WI38 (cell line): ENCODE data around the gene ABCA7.
A peak's percentile ranks its signal among the peaks of the same experiment; 100 is the strongest.

Source experiments
- H3K4me3 ChIP-seq: 2 replicates; pipeline ENCODE4 v1.5.1; 2011; ENCODE audit warnings: low read depth, mild to moderate bottlenecking, control low read depth, low read length
- TF ChIP-seq, protein P1 (sequence below): IDR thresholded peaks from 2 replicates; pipeline ENCODE4 v1.5.1; 2012; ENCODE audit warnings: low read depth, mild to moderate bottlenecking, control low read depth, low read length

ABCA7 gene

DNA sequence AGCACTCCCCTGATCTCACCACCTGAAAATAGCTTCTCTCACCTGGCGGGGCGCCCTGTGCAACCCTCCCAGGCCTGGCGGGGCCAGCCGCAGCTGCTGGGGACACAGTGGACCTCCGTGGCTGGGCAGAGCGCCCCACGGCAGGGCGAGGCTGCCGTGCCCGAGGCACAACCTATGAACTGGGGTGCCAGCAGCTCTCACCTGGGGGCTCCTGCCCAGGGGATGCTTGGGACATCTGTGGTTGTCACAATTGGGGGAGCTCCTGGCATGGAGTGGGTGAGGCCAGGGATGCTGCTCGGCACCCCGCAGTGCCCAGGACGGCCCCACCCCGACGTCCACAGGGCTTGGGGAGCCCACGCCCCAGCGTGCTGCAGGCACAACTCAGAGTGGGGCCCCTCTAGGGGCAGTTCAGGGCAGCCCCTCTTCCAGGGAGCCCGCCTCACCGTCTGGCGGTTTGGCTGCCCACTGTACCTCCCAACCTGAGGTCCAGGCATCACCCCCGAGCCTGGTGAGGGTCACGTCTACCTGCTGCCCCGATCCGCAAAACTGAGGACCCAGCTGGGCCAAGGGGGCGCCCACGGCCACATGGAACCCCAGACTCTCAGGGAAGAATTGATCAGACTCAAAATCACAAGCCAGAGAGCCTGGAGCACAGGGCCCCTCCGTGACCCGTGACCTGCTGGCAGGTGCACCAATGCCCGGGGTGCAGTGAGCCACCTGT lies 24.7 kb upstream of the ABCA7 start:
- H3K4me3 ChIP-seq: no peak overlapping the region

DNA sequence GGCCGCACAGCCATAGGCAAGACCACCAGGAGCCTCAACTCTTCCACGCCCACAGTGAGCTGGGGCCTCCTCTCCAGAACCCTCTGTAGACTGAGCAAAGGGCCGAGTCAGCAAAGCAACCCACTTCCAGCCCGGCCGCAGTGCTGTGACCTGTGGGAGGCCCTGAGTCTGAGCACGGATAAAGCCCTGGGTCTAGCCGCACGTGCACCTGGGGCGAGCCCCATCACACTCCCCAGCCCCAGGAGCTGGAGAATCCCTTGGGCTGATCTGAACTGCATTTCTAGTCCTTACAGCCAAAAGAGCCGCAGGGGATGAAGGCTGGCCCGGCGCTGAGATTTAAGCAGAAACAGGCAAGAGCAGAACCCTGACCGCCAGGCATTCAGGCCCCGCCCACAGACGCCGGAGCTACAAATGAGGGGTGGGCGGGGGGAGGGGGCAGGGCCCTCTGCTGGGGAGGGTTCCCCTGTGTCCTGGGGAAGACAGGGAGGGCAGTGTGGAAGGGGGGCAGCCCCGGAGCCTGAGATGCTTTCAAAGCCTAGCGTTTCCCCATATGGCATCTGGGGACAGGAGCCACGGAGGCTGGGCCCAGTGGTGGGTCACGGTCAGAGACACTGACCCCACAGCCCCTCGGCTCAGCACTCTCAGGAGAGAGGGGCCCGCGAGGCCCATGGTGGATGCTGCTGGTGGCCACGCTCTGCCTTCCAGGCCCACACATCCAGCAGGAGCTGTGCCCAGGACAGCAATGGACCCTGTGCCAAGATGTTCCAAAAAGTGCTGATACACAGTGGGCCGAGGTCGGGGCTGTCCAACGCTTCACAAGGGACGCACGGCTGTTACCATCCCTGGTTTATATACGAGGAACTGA lies 23.9 kb upstream of the ABCA7 start:
- no peak overlapping the region for H3K4me3 ChIP-seq
- TF ChIP-seq, protein P1, sequence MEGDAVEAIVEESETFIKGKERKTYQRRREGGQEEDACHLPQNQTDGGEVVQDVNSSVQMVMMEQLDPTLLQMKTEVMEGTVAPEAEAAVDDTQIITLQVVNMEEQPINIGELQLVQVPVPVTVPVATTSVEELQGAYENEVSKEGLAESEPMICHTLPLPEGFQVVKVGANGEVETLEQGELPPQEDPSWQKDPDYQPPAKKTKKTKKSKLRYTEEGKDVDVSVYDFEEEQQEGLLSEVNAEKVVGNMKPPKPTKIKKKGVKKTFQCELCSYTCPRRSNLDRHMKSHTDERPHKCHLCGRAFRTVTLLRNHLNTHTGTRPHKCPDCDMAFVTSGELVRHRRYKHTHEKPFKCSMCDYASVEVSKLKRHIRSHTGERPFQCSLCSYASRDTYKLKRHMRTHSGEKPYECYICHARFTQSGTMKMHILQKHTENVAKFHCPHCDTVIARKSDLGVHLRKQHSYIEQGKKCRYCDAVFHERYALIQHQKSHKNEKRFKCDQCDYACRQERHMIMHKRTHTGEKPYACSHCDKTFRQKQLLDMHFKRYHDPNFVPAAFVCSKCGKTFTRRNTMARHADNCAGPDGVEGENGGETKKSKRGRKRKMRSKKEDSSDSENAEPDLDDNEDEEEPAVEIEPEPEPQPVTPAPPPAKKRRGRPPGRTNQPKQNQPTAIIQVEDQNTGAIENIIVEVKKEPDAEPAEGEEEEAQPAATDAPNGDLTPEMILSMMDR: no peak

More for the DNA sequence above, 24.7 kb upstream of the ABCA7 start:
- TF ChIP-seq, protein P1: no peak

DNA sequence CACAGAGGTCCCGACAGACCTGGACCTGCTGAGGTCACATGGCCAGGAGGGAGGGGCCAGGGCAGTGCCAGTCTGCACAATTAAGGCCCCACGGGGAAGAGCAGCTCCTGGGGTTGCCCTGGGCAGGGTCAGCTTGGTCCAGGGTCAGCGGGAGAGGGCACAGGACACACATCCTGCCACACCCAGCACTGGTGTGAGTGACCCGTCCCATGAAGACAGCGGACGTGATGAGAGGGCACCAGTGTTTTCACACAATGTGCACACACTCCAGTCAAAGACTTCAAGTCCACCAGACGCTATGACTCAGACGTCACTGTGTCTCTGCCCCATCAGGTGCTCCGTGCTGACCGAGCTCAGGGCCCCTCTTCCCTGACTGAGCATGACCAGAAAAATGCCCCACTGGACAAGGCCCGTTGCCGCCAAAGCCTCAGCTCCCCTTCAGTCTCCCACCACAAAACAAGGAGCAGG lies 23.2 kb upstream of the ABCA7 start:
- peak overlapping the region; percentile 24; the same call in 1 of the 2 replicates for H3K4me3 ChIP-seq
- TF ChIP-seq, protein P1: no peak

DNA sequence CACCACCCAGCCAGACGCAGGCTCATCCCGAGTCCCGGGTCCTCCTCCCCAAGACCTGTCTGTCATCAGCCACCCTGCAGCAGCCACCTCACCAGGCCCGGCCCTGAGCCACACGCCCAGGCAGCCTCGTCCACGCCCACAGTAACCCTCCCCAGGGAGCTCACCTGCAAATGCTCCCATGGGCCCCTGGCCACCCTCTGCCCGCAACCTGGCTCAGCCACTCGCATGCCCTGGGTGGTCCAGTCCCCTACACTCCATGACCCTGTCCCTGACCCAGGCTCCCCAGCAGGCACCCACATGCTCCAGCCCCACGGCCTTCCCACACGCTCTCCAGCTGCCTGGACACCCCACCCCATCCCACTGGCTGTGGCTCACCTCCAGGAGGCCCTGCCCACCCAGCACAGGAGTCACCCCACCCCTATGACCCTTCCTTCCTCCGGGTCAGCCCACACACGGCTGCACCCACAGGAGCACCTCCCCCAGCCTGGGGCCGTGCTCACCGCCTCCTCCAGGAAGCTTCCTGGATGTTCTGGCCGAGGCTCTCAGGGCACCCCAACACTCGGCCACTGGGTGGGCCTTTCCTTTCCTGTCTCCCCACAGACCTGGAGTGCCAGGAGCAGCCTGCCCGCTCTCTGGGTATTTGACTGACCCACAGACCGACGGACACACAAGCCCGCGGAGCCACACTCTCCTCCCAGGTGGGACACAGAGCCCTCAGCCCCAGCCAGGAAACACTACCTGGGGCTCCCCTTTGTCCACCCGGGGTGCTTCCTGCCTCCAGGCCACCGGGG lies 22.6 kb upstream of the ABCA7 start:
- TF ChIP-seq, protein P1: no peak
- peak overlapping the region; percentile 24; the same call in 1 of the 2 replicates for H3K4me3 ChIP-seq

DNA sequence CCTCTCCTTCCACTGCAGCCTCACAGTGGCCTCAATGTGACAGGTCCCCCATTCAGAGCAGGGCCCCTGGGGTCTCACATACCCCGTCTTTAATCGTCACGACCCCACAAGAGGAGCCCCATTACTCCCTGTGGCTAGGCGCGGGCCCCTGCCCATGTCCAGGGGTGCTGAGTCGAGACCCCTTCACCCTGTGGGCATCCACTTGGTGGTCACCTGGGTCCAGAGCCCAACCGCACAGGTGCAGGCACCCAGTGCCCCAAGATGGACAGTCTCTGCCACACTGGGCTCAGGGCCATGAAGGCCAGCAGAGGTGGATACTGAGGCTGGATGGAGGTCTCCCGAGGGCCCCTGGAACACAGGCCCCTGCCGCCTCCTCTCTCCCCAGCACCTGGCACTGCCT lies 22.0 kb upstream of the ABCA7 start:
- TF ChIP-seq, protein P1: no peak
- H3K4me3 ChIP-seq: no peak overlapping the region

DNA sequence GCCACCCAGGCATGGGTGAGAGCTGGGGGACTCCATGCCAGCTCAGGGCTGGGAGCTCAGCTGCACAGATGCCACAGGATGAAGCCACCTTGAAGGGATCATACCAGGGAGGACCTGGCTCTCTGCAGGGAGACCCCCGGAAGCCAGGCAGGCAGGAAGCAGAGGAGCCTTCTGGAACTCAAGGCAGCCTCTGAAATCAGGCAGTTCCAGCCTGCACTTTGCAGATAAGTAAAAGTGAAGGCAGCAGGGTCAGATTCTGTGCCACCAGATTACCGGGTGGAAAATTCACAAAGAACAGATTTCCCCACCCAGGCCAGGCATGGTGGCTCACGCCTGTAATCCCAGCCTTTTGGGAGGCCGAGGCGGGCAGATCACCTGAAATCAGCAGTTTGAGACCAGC lies 21.5 kb upstream of the ABCA7 start:
- no peak overlapping the region for H3K4me3 ChIP-seq
- TF ChIP-seq, protein P1: no peak
